VCaP (cell line): ENCODE measurements around the gene ZCCHC8.
"Not testable (repeated sequence)": the region's sequence is repeated elsewhere in the genome, so short reads cannot be mapped to it uniquely, and the experiment has no call there.

Experiments used
- H3K27ac ChIP-seq: fragments of 450-650 bp; 2 replicates; pipeline ENCODE4 v1.5.1; 2017
- CTCF ChIP-seq: fragments of 450-650 bp; conservative IDR thresholded peaks from 2 replicates; pipeline ENCODE4 v1.5.1; 2017; ENCODE audit warnings: mild to moderate bottlenecking, moderate library complexity

ZCCHC8 gene

GRCh38 chr12:122491991-122492390, 8.7 kb downstream of the ZCCHC8 start:
- no peak overlapping the region for H3K27ac ChIP-seq
- TF ChIP-seq CTCF: no peak

DNA sequence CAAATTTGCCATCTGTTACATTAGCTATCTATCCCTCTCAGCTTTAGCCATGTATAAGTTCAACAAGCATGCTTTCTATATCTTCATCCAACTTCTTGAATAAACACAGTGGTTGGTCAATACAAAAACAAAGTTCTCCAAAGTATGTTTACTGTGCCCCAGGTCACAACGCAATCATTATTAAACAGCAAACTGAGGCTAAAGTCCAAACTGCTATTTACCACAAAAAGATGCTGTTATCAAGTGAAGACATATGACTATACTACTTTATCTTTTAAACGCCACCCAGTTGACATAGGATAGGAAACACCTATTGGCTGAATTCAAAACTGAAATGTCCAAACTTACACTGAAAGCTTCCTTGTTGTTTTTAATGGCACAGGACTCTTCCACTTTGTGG, 11.7 kb downstream of the ZCCHC8 start:
- H3K27ac ChIP-seq: no peak overlapping the region
- no peak for TF ChIP-seq CTCF

DNA sequence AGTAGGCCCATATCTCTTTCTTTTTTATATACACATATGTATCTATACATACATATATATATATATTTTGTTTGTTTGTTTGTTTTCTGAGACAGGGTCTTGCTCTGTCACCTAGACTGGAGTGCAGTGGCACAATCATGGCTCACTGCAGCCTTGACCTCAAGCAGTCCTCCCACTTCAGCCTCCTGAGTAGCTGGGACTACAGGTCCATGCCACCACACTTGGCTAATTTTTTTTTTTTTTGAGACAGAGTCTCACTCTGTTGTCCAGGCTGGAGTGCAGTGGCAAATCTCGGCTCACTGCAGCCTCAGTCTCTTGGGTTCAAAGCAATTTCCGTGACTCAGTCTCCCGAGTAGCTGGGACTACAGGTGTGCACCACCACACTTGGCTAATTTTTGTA, 12.9 kb downstream of the ZCCHC8 start:
- not testable (repeated sequence) for H3K27ac ChIP-seq

- H3K27ac ChIP-seq: no peak overlapping the region
- no peak for TF ChIP-seq CTCF
Measured at GRCh38 chr12:122486805-122487426, 13.8 kb downstream of the ZCCHC8 start.

DNA sequence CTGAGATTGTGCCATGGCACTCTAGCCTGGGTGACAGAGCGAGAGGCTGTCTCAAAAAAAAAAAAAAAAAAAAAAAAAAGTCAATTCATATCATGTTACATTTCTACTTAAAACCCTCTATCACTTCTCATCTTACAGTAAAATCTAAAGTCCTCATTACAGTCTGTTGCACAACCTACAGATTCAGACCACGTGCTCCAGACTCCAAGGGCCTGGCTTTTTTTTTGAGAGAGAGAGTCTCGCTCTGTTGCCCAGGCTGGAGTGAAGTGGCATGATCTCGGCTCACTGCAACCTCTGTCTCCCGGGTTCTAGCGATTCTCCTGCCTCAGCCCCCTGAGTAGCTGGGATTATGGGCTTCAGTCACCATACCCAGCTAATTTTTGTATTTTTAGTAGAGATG, 14.4 kb downstream of the ZCCHC8 start:
- not testable (repeated sequence) for H3K27ac ChIP-seq

GRCh38 chr12:122484385-122484784, 16.3 kb downstream of the ZCCHC8 start:
- not testable (repeated sequence) for H3K27ac ChIP-seq

- TF ChIP-seq CTCF: no peak
Measured at GRCh38 chr12:122483969-122484368, 16.8 kb downstream of the ZCCHC8 start.

DNA sequence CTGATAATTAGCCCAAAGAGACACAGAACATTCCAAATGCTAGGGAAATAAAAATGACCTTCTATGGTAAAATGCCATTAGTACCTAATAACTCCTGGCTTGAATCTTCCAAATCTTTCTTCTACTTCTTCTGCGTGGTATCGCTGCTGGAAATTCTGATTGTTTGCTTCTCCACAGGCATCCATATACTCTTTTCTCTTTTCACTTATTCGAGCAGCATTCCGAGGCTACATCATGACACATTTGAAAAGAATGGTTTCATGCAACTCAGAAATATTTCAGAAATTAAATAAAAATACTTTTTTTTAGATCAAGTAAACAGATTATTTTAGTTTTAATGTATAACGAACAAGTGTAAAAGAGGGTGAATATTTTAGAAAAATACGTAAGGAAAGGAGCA, 18.9 kb downstream of the ZCCHC8 start:
- H3K27ac ChIP-seq: no peak overlapping the region
- TF ChIP-seq CTCF: no peak

More at GRCh38 chr12:122483969-122484368, 16.8 kb downstream of the ZCCHC8 start:
- no peak overlapping the region for H3K27ac ChIP-seq

GRCh38 chr12:122480753-122481152, 20.0 kb downstream of the ZCCHC8 start:
- H3K27ac ChIP-seq: no peak overlapping the region
- TF ChIP-seq CTCF: no peak
